Limb (tissue), 2 donors: ENCODE results near the gene PPP2R1A.

Source experiments
- DNase-seq, 2 donors: peaks; one replicate each; pipeline ENCODE4 v3.0.0-alpha.2; 2016; ENCODE audit errors: extremely low spot score in 2 of 2

The PPP2R1A gene

GRCh38 chr19:52189735-52190486 lies at the start of gene PPP2R1A:
Gene PPP2R1A (plus strand): TSS chr19:52190052. CDS start chr19:52190097, 45 bp downstream.
- DNase-seq = peak; percentile 98 to 100

- no peak for DNase-seq
Measured at GRCh38 chr19:52141203-52141602, 48.6 kb upstream of the PPP2R1A start.

DNA sequence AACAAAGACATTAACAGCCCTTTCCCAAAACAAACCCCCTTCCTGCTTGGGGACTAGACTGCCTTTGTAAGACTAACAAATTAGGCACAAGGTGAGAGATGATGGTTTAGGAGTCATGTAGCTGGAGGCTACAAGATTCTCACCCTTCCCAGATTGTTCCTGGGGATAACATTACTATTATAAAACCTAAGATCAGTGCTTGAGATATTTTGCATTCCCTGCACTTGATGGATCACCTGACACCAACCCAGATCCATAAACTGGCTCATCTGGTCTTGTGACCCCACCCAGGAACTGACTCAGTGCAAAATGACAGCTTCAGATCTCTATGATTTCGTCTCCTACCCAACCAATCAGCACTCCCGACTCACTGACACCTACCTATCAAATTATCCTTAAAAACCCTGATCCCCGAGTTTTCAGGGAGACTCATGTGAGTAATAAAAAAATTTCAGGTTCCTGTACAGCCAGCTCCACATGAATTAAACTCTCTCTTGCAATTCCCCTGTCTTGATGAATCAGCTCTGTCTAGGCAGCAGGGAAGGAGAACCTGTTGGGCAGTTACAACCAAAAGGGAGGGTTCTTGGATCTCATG lies 47.8 kb upstream of the PPP2R1A start:
- DNase-seq = no peak

DNA sequence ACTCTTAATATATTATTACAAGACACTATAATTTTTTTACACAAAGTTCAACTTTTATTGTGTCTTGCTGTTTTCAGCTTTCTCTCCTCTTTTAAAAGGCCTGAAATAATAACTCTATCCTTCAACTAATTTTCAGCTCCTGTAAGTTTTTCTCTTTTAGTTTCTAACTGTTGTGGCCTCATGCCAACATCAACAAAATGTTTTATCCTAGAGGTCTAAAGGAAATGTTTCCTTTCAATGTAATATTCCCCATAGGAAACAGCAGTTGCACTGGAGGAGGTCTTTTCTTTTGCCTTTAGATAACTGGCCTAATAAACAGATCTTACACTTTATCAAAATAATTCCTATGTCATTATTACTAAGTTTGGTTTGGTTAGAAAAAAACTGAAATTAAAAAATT lies 41.6 kb upstream of the PPP2R1A start:
- DNase-seq = no peak

- DNase-seq = no peak
Measured at GRCh38 chr19:52155596-52156359, 34.1 kb upstream of the PPP2R1A start.

DNA sequence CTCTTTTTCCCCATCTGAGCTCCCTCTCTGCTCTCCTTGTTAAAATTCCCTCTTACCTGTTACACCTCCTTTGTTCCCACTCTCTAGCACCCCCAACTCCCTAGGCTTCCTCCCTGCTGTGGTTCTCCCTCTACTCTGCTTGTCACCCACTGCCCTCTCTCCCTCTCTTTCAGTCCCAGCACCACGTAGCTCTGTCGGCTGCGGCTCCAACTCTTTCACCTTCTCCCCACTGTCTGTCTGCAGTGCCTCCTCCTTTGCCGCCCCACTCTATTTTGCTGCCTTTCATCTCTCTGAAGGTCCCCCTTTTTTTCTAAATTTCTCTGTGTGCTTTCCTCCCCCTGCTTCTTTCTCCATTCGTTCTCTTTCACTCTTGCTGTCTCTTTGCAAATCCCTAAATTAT lies 19.5 kb upstream of the PPP2R1A start:
- DNase-seq = no peak

DNA sequence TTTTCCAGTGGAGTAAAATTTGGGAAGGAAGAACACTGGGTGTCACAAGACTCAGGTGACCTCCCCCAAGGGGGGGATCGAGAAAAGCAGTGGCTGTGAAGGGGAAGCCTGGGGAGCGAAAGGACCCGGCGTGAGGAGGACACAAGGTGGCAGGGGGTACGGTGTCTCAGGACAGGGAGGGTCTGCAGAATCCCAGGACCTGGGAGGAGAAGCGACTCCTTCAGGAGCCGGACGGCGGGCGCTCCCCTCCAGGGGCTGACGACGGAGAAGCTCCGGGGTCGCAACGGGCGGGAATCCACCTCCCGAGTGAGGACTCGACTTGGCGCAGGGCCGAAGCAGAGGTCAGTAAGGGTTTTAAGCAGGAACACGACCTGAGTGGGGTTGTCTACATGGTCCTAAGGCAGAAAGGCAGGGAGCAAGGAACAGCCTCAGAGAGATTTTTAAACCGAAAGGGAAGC lies 19.0 kb upstream of the PPP2R1A start:
- DNase-seq = peak in 1 of 2 donors; percentile 52

DNA sequence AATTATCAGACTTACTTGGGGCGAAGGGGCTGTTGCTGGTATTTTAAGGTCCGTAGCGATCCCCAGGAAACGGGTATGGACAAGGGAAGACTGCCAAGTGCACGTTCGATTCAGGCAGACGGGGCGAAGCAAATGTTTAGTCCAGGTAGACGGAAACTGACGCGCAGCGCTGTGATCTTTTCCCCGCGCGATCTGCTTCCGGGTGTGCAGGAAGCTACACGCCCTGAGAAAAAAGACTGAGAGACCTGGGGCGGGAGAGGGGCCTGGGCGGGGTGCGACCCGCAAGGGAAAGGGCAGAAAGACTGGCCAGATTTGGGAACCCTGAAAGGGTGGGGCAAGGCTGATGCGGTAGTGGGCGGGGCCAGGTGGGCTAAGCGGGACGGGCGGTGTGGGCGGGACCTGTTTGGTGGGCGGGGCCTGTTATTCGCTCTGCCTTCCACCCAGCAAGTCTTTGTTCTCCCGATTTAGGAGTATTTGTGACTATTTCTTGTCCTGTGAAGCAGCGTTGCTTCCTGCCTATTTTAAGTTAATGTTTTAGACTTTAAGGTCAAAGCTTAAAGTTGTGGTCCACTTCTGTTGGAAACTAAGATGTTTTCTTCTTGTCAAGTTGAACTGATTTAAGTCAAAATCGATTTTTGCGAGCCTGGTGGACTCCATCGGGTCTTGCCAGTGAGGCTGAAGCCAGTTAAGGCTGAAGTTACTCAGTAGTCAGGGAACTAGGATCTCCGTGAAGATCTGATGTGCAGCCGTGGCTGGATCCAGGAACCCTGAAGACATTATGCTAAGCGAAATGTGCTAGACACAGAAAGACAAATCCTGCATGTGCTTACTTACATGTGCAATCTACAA lies 18.3 kb upstream of the PPP2R1A start, which contains the start of gene ZNF836:
ZNF836 (minus strand) TSS at position 301 of the 849 bp plus-strand sequence. CDS start 3,549 bp downstream, outside the sequence.
- DNase-seq = peak; percentile 83 to 92

DNA sequence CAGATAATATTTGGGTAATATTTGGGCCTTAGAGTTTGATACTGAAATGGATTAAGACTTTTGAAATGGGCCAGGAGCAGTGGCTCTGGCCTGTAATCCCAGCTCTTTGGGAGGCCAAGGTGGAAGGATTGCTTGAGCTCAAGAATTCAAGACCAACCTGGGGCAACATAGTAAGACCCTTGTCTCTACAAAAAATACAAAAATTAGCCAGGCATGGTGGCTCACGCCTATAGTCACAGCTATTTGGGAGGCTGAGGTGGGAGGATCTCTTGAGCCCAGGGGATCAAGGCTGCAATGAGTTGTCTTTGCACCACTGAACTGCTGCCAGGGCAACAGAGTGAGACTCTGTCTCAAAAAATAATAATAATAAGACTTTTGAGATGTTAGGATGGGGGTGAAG lies 17.5 kb upstream of the PPP2R1A start:
- DNase-seq = no peak

DNA sequence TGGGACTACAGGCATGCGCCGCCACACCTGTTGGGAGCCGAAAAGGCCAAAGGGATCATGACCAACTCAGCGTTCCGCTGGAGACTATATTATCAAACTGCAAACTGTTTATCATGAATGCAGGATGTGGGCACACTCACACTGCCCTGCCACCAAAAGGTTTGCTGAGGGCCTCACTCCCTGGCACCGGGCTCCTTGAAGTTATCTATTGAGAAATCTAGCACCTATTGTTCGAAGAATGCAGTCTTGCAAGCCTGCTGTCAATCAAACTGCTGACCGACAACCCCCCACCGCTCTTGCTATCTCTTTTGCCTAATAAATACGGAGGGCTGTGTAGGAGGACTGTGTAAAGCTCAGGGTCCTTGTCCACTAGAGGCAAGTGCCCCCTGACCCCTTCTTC lies 13.3 kb upstream of the PPP2R1A start:
- DNase-seq = no peak

GRCh38 chr19:52187407-52187806 lies 2.4 kb upstream of the PPP2R1A start:
- DNase-seq = no peak

GRCh38 chr19:52188822-52189734 lies 774 bp upstream of the PPP2R1A start:
- no peak for DNase-seq

GRCh38 chr19:52190487-52191293 lies 838 bp downstream of the PPP2R1A start:
- DNase-seq = peak; percentile 18 to 30

- DNase-seq = no peak
Measured at GRCh38 chr19:52191389-52191788, 1.5 kb downstream of the PPP2R1A start.

DNA sequence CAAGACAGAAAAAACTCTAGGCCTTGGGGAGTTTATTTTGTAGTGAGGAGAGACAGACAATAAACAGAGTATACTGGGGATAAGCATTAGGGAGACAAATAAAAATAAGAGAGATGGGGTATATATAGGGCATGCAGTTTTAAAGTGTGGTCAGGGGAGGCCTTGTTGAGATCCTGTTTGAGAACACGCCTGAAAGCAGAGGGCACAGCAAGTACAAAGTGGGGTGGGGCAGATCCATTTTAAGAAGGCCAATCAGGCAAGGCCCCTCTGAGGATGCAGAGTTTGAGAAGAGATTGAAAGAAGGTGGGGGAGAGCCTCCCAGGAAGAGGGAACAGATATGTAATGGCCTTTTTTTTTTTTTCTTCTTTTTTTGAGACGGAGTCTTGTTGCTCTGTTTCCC lies 2.1 kb downstream of the PPP2R1A start:
- DNase-seq = no peak

GRCh38 chr19:52196256-52196967 lies 6.6 kb downstream of the PPP2R1A start:
- DNase-seq = no peak

GRCh38 chr19:52197964-52198363 lies 8.1 kb downstream of the PPP2R1A start:
- DNase-seq = no peak

DNA sequence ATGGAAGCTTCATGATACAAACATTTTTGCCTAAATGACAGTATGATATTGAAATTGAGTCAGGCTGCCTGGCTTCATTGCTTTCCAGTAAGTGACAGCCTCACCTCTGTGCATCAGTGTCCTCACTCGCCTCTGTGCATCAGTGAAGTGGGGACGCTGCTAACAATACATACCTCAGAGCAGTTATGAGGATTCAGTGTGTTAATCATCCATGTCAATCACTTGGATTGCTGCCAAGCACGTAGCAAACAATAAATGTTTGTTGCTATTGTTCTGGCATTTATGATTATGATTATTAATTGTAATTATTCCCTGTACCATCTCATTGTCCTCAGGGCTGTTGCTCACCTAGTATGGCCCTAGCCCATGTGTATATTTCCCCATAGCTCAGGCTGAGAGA lies 8.8 kb downstream of the PPP2R1A start:
- no peak for DNase-seq

- DNase-seq = no peak
Measured at GRCh38 chr19:52200044-52200443, 10.2 kb downstream of the PPP2R1A start.
